Stimulated activated CD4-positive, alpha-beta T cell treated with anti-CD3 and anti-CD28 coated beads, Interleukin-15, amount 100 ng/mL, for 48 hours (primary cell): ENCODE measurements around the gene LORICRIN.

Source experiments
- DNase-seq, 2 donors: peaks; one replicate each; pipeline ENCODE4 v3.0.0-alpha.2; 2020; ENCODE audit warnings: low read depth in 2 of 2

Gene LORICRIN

DNA sequence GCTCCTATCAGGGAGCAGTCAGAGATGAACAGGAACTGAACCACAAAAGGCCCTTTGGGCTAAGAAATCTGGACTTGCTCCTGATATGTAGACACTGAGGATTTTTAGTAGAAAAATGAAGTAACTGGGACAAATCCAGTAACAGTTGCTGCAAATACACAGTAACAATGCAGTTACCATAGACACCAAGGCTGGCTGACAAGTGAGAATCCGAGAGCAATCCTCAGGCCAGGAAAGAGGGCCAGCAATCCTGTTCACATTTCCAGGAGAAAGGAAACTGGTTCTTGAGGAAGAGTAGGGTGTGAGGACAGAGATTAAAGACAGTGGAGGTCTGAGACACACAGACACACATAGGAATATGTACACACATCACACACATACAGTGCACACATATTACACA lies 9.3 kb upstream of the LORICRIN start:
- DNase-seq = no peak

DNA sequence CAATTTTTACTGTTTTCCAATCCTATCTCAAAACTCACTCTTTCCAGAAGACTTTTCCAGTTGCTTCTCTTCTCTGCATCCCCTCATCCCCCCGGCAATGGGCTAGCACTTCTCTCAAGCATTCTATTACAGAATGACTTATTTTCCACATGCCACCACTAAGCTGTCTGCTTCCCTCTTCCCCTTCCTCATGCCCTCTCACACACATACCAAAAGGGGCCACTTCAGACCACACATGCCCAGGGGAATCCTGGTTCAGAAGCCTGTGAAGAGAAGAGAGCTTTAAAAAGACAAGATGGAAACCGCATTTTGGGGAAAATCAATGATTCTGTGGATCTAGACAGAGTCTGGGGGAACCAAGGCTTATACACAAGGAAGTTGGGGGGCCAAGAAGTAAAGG lies 8.4 kb upstream of the LORICRIN start:
- no peak for DNase-seq

DNA sequence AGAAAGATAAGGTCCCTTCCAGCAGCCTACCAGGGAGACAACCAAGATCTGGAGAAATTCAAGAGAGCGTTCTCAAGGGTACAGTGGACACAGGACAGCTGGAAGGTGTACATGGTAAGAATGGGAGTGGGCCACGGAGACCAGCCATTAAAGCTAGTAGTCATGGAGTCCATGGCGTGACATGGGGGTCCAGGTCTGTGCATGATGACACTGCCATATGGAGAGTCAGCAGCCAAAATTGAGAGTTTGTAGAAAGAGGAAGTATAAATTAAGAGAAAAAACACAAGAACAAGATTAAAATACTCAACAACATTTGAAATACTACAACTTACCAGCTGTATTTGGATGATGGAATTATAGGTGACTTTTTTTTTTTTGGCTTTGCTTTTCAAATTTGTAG lies 7.9 kb upstream of the LORICRIN start:
- DNase-seq = no peak

DNA sequence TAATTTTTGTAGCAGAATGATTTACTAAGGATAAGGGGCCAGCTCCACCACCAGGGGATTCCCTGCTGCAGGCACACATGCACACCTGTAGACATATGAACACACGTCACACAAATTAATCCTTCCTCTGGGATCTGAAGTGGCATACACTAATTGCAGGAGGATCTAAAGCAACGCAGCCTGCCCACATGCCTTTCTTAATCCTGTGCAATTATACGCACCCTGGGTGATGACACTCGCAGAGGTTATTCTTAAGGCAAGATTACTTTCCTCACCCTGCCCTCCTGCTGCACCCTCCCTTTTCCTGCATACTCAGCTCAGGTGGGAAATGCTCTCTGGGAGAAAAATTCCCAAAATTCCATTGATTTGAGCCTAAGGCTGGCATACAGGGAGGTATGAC lies 7.5 kb upstream of the LORICRIN start:
- no peak for DNase-seq

DNA sequence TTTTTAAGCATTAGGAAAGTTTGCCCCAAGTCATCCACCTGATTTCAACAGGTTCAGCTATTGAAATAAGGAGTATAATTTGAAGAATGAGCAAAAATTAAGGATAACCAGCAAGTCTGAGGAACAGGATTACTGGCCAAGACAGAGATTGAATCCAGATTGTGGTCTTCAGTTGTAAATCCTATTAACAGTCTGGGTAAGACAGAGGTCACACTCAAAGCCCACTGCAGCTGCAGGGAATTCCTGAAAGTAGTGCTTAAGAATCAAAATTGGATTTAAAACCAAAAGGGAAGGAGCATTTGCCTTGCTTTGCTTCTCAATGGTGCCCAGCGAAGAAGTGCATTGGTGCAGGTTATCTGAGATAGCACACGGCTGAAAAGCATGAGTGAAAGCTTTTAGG lies 6.4 kb upstream of the LORICRIN start:
- DNase-seq = no peak

DNA sequence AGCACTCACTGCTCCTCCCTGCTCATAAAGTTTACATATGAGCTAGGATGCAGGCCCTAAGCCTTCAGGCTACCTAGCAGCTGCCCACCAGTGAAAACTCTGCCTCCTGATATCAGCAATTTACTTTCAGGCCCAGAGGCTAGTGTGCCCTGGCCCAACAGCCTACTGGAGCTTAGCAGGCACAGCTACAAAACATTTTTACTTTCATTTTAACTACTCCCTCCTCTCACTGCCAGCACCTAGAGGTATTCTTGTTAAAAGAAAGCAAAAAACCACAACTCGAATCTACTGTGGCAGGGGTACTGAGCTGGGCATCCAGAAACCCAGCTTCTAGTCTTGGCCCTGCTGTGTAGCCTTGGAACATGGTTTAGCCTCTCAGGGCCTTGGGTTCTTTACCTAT lies 5.8 kb upstream of the LORICRIN start:
- no peak for DNase-seq

DNA sequence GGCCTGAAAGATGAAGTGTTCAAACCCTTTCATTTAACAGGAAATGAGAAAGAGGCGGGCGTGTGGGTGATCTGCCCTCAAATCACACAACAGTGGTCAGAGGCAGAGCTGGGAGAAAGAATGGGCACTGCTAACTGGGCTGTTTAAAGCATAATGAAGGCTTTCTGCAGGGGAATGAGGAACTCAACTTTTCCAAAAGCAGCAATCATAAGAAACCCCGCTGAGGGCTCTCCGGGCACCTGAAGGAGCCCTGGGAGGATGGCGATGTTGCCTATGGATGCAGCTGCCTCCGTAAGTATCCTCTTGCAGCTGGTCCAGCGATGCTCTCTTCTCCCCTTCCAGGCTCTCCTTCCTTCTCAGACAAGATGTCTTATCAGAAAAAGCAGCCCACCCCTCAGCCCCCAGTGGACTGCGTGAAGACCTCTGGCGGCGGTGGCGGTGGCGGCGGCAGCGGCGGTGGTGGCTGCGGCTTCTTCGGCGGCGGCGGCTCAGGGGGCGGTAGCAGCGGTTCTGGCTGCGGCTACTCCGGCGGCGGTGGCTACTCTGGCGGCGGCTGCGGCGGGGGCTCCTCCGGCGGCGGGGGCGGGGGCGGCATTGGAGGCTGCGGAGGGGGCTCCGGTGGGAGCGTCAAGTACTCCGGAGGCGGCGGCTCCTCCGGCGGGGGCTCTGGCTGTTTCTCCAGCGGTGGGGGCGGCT lies 1.2 kb downstream of the LORICRIN start:
- no peak for DNase-seq

DNA sequence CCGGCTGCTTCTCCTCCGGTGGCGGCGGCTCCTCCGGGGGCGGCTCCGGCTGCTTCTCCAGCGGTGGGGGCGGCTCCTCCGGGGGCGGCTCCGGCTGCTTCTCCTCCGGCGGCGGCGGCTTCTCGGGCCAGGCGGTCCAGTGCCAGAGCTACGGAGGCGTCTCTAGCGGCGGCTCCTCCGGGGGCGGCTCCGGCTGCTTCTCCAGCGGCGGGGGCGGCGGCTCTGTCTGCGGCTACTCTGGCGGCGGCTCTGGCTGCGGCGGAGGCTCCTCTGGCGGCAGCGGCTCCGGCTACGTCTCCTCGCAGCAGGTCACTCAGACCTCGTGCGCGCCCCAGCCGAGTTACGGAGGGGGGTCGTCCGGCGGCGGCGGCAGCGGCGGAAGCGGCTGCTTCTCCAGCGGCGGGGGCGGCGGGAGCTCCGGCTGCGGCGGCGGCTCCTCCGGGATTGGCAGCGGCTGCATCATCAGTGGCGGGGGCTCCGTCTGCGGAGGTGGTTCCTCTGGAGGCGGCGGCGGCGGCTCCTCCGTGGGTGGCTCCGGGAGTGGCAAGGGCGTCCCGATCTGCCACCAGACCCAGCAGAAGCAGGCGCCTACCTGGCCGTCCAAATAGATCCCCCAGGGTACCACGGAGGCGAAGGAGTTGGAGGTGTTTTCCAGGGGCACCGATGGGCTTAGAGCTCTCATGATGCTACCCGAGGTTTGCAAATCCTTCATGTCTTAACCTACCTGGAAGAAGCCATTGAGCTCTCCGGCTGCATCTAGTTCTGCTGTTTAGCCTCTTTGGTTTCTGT lies 2.0 kb downstream of the LORICRIN start:
- DNase-seq = no peak

DNA sequence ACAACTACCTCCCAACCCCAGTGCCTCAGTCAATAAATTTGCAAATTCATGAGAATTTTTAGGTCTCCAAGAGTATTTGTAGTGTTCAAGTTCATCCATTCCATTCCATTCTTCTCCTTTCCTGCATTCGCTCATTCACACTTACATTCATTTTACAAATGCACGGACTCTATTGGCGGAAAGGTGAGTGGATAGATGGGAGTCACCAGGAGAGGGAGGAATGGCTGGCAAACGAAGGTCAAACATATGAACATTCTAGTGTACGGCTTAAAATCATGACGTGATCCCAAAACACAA lies 2.5 kb downstream of the LORICRIN start:
- DNase-seq = no peak

DNA sequence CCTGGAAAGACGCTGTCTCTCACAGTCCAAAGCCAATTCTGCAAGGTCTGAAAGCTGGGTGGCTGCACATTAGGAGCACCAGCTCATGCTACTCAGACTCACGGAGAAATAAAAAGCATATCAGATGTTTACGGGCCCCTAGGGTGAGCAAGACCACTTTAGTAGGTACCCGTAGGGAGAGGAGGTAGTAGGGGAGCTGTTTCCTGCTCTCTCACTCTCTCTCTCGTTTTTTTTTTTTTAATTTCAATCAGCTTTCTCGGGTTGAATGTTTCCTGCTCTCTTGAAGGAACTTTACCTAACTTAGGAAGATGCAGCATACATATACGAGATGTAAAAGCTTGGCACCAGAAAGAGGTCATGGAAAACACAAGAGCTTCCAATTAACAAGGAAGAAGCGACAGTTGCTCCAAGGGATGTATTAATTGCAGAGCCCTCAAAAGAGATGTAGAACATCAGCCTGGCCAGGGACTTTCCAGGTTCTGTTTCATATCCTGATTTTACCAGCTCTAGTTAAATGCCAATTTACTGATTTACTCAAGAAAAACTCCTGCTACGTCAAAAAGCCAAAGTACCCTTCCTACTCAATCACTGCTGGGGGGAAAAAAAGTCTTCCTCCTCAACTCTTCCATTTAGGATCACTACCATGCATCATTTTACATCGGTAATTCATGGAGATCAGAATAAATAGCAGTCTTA lies 3.1 kb downstream of the LORICRIN start:
- DNase-seq = no peak

DNA sequence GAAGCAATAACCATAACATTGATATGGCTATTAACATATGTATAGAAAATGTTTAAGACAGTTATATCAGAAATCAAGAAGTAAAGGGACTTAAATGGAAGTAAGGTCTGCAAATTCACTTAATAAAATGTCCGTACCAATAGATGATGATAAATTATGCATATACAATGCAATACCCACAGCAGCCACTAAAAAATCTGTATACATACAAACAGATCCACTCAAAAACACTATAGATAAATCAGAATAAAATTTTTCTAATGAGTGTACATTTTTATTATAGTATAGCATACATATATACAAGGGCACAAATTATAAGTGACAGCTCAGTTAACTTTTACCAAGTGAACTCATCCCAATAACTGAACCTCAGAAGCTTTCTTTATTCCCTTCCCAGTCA lies 6.0 kb downstream of the LORICRIN start:
- DNase-seq = no peak

DNA sequence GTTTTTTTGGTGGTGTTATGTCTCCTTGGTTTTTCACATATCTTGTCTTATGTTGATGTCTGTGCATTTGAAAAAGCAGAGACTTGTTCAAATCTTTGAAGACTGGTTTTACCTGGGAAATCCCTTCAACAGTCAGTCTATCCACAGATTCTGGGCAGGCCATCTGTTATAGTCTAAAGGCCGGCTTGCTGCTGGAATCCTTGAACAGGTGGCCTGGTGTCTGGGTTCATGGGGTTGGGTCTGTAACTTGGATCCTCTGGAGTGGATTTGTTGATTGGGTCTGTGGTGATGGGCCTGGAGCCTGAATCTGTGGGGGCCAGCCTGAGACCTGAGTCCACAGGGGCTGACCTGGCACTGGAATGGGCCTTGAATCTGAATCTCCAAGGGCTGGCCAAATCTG lies 12.2 kb downstream of the LORICRIN start:
- DNase-seq = no peak

DNA sequence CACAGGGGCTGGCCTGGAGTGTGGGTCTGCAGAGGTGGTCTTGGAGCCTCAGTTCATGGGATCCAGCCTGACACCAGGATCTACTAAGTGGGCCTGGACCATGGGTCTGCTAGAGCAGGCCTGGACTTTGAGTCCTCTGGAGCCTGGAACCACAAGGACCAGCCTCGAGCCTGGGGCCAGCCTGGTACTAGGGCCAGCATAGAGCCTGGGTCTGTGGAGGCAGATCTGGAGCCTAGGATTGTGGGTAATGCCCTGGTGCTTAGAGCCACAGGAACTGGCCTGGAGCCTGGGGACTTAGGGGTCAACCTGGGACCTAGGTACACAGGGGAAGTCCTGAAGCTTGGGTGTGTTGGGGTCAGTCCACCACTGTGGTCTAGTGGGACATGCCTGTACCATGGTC lies 12.7 kb downstream of the LORICRIN start:
- DNase-seq = no peak

DNA sequence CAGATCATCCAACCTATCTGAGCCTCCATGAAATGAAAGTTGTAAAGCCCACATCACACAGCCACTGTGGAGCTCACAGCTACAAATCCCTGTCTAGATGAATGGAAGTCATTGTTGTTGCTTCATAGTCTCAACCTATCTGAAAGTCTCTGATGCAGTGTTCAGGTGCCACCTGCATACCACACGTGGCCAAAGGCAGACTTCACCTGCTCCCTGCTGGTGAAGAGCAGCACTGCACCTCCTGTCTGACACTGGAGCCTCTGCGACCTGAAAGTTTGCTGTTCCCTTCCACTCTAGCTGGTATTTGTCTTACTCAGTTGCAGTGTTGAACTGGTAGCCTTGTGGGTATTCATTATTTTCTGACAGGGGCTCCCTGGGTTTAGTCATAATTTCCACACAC lies 18.4 kb downstream of the LORICRIN start:
- peak; percentile 20 to 48 for DNase-seq

DNA sequence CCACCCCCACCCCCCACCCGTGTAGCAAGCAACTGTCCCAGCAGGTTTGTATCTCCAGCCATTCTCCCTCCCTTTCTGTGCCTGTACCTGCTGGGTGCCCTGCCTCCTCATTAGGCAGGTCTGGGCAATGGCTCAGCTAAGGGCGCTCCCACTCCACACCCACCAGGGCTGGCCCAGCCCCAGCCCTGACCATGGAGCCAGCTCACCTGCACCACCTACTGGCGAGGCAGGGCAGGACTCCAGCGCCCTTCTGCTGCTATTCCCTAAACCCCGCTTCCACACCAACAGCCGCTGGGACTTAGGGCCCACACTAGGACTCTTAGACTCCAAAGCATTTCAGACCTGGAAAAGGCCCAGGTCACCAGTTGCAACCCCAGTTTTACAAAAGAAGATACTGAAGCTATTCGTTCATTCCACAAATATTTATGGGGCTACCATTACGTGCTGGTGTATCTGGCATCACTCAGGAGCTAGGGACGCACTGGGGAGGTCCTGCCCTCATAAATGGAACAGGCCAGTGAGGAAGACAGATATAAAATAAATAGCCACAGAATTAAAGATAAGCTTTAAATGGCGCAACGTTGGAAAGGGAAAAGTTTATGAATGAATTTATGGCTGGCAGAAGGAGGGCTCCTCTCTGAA lies 29.3 kb downstream of the LORICRIN start:
- peak in 1 of 2 donors; percentile 13 for DNase-seq

DNA sequence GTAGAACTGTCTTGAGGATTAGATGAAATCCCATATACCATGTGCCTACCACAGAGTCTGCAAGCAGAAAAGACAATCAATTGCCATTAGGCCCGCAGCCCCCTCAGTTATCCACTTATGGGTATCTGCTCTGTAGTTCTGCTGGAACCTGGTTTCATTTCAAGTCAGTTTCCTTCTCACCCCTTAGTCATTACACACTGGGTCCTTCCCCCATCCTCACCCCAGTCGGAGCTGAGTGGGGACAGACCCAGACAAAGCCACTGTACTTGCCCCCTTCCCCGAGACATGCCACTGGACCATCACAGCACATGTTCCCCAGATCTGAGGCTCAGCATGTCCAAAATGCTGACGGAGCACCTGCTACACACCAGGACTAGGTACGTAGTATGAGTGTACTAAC lies 32.0 kb downstream of the LORICRIN start:
- DNase-seq = no peak

DNA sequence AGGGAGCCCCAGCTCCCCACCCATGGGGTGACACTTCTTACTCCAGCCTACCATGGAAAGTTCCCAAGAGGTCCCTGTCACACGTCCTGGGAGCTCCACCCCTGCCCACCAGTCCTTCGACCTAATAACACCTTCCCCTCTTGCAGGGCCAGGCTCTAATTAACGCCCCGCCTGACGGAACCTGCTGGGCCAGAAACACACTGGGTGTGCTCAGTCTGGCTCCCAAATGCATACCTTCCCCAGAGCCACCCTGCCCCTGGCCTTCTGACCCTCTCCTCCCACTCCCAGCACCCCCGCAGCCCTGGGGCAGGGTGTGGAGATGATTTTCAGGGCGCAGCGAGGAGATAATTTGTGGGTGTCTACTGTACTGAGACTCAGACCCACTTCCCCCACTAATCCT lies 32.7 kb downstream of the LORICRIN start:
- DNase-seq = no peak

DNA sequence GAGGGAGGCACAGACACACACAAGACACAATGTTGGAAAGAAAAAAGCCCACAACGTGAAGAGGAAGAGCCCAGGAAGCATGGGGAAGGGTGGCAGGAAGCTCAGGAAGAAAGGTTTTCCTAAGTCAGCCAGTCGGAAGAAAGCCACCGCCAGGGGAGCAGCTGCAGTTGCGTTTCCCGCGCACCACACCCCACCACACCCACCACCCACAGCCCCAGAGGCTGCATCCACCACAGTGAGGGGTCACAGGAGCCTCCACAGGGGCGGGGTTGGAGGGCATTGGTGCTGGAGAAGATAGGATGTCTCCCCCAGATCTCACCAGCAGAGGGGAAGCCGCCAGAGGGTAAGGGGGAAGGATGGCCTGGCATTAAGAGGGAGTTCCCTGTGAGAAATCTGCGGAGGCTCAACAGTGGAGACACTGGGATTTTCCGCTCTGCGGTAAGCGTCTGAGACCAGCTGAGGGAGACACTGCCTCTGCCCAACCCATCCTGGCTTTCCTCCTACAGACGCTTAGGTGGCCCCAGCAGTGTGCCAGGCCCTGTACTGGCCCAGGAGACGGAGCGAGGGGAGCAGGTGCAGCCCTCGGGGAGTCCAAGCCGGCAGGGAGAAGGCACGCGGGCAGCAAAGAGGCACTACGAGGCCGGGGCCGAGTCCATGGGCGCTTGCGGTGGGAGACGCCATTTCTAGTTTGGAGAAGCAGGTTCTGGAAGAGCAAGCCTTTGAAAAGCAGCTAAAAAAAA lies 33.4 kb downstream of the LORICRIN start:
- DNase-seq = no peak

DNA sequence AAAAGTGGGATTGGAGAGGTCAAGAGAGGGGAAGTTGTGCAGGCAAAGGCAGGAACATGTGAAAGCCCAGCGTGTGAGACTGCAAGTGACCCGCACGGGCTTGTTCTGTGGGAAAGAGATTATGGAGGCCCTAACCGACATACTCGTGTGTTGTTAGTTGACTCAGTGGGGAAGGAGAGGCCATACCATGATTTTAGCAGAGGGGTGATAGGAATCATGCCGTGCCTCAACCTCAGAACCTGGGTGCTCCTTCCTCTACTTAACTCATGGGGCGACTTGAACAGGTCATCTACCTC lies 33.9 kb downstream of the LORICRIN start:
- DNase-seq = no peak

DNA sequence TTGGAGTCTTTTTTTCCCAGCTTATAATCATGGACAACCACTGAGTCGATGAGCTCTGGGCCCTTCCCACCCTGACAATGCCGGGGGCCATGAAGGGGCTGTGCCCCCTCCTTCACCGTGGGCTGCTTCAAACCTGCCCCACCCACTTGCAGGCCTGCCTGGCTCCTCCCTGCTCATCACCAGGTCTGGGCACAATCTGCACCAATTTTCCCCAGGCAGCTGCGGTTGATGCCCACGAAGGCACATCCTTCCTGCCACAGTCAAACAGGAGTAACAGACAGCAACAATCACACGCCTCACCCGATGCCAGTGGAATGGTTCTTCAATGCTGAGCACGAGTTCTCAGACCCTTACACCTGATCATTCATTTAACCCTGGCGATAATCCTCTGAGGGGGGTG lies 34.4 kb downstream of the LORICRIN start:
- no peak for DNase-seq

DNA sequence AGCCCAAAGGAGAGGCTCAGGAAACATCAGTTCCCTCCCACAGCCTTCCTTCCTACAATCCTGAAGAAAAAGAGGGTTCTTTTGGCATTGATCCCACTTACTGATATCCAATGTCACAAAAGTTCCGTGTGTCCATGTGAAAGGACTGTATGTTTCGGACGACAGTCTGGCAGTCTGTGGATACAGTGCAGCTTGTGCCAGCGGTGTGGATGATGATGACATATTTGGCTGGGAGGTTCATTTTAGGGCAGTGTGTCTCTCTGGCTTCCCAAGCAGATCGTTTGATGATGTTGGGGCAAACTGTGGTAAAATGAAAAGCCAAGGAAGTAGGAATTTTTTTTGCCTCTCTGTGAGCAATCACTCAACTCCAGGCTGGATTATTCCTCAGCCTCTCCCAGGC lies 42.8 kb downstream of the LORICRIN start:
- DNase-seq = no peak

DNA sequence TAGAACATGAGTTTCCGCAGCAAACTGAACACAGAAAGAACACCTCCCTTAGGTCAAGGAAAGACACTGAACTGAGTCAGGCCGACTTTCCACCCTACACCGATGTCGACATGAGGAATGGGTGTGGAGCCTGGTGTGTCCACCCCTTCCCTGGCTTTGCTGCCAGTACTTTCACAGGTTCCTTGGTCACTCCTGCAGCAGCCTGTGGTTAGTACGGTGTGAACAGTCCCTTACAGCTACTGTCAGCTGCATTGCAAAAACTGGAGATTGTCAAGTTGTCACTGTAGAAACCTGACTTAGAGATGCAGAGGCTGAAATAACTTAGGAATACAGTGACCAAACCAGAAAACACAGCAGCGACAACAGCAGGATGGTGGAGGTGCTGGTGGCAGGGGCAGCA lies 46.2 kb downstream of the LORICRIN start:
- no peak for DNase-seq
